GM18511 (cell line): Measurements from ENCODE around the gene HOXB6.

ENCODE experiments used
- ATAC-seq: cut with Tn5 transposase; IDR thresholded peaks from one replicate; pipeline ENCODE4 v1.9.1; 2021; ENCODE audit warnings: mild to moderate bottlenecking, moderate library complexity; ENCODE audit not compliant: unreplicated experiment

Gene HOXB6

DNA sequence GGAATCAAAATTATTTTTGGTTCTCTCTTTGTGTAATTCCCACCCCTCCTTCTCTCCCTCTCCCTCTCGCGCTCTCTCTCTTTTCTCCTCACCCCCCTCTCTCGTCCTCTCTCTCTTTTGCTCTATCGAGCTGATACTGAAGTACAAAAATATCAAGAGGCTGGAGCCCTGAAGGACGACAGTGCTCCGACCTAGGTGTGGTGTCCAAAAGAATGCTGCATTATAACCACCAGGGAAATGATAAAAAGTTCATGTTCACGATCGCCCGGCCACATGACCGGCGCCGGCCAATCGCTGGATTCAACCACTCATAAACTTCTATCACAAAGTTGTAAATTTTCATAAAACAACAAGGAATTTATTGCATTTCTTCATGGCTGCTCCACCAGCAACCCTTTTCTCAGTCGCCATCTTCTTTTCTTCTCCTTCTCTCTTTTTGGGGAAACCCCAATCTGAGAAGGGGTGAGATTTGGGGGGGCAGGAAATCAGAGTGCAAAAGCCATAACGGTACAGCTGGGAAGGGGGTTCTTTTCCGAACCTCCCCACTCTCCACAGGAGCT lies at the start of gene HOXB6:
Gene HOXB6, minus strand, starts transcription at position 217 of the 560 bp plus-strand sequence. CDS start 6,836 bp downstream, outside the sequence.
- no peak for ATAC-seq

DNA sequence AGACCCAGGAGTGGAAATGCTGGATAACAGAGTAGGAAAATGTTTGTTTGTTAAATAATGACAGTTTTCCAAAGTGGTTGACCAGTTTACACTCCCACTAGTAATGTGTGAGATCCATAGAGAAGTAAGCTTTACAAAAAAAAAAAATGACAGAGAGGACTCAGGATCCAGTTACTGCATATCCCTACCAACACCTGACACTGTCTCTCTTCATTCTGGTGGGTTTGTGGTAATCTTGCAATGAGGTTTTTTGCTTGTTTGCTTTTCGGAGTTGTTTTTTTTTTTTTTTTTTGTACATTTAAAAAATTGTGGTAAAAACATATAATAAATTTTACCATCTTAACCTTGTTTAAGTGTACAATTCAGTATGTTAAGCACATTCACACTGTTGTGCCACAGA lies 45.0 kb upstream of the HOXB6 start:
- ATAC-seq, result no peak

DNA sequence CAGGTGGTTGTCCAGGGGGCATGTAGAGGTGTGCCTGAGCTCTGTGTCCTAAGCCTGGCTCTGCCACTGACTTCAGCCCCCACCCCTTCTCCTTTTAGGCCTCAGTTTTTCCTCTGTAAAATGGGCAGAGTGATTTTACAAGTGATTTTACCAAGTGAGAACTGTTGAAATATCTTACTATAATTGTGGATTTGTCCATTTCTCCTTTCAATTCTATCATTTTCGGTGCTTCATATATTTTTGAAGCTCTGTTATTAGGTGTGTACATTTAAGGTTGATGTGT lies 43.1 kb upstream of the HOXB6 start:
- ATAC-seq, result no peak

DNA sequence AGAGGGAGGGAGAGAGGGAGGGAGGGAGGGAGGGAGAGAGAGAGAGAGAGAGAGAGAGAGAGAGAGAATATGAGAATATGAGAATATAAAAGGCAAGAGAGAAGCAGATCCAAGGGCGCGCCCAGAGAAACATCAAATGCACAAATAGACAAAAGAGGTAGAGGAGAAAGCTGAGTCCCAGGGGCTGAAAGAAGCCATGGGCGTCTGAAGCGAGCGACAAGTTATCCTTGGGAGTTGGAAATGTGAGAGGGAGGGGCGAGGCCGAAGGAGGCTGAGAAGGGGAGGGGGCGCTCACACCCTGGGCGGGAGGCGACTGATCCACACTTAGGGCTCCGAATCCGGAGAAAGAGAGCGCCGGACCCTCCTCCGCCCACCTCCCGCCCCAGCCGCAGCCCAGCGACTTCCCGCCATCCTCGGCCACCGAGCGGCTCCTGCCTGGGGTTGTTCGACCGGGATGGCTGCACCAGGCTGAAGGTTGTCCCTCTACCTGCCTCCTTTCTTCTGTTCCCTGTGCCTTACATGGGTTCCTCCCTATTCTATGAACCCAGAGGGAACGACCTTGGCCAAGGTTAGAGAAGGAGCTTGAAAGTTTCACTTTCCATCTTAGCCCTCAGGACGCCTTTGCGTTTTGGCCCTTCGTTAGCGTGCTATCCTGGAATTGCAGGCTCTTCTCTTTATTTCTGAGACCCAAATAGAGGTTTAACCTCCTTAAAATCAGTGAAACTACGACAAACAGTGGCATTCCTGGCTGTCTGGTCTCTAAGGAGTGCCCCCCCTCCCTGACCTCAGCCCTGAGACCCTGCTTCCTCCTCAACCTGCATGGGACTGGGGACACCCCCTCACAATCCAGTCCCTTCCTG lies 42.5 kb upstream of the HOXB6 start:
- no peak for ATAC-seq

DNA sequence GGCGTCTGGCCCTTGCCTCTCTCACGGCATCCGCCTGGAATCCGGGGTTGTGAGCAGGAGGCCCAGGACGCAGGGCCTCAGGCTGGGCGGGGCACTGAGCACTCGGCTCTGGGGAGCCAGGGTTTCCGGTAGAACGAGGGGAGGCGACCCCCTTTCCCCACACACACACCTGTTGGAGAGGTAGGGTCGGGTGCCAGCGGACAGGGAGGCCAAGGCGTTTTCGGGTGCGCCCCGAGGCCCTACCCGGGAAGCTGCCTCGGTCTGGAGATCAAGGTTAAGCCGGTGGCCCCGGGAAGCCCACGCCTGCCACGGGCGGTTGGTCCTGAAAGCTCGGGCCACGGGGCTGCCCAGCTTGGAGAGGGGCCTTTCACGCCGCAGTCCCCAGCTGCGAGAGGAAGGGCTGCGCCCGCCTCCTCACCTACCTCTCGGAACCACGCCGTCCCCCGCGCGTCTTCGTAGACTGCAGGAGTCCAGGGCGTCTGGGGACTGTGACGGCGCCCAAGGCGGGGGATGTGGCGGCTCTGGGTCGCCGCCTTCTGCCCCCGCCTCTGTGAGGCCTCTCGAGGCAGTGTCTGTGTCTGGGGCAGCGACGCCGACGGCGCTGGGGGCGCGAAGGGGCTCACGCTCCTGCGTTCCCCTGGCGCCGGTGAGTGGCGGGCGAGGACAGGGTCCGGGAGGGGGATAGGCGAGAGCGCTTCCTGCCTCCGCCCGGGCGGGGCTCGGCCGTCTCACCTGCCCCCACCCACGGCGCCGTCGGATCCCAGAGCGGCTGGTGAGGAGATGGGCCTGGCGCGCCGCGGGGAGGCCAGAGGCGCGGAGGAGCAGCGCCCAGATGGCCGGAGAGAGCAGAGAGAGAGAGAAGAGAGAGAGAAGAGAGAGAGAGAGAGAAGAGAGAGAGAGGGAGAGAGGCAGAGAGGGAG lies 41.7 kb upstream of the HOXB6 start:
- no peak for ATAC-seq

DNA sequence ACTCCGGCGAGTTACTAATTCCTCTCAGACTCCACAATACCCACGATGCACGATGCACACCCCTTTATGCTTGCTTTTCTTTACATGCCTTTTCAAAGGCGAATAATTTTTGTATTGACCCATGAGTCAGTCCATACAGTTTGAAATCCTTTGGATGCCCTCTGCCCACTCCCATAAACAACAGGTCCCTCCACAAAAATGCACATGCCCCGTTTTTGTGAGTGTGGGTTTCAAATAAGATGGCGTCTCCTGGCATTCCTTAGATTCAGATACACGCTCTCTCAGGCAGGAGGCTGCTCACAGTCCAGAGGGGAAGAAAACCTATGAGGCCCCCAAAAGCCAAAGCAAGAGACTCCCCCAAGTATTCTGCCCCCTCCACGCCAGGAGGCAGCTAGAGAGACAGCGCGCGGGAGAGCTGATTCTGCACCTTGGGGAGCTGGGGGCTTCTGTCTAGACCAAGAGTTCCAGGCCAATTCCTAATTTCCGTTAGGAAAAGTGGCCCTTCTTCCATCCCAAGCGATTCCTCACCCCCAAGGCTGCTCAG lies 40.9 kb upstream of the HOXB6 start:
- no peak for ATAC-seq

DNA sequence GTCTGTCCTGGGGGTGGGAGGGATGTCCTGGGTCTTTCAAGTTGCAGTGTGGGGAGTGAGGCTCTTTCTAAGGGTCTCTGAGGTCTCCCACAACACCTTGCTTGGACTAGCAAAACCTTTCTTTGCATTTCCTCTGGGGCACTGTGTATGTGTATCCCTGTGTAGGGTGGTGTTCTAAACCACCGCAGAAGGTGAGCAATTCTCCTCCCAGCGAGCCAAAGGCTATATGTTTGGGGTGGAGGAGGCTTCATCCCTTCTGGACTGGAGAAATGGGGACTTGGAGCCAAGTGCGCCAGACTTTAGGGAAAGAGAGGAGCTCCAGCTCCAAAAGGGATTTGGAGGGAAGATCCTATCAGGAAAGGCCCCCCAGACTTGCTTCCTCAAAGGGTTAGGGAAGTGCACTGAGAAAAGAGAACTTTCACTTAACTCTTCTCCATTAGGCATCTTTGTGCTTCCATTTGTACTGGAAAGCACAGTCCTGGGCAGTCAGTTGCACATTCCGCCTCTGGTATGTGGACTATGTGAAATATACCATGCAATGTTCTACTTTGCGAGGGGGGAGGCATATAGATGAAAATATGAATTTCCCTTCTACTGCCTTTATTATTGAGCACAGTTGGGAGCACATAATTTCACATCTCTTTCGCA lies 40.2 kb upstream of the HOXB6 start:
- ATAC-seq, result no peak

DNA sequence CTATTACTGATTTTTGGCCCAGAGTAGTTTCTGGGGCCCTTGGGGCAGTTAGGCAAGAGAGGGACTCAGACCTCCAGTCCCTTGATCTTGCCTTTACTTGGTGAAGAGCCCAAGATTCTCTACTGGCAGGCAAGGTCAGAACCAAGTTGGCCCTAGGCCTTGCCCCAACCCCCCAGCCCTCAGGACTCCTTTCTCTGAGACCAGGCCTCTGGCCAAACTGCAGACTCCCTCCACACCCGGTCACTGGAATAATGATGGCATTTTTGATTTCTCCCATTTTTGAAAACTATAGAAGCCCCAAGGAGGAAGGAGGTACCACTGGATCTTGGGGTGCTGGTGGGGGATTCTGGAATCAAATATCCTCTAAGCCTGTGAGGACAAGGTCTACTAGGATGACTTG lies 39.4 kb upstream of the HOXB6 start:
- ATAC-seq, result no peak

DNA sequence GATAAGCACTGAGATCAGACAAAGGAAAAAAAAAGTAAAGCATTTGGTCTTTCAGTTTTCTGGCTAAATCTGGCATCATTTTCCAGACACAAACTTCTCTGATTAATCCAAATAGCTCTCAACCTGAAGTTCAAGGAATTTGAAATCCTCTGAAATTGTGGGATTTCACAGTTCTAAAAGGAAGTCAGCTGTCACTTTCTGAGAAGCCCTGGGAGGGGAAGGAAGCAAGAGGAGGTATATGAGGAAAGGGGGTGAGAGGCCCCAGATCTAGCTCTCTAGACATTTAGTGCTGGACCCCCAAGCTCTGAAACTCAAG lies 38.9 kb upstream of the HOXB6 start:
- ATAC-seq, result no peak

DNA sequence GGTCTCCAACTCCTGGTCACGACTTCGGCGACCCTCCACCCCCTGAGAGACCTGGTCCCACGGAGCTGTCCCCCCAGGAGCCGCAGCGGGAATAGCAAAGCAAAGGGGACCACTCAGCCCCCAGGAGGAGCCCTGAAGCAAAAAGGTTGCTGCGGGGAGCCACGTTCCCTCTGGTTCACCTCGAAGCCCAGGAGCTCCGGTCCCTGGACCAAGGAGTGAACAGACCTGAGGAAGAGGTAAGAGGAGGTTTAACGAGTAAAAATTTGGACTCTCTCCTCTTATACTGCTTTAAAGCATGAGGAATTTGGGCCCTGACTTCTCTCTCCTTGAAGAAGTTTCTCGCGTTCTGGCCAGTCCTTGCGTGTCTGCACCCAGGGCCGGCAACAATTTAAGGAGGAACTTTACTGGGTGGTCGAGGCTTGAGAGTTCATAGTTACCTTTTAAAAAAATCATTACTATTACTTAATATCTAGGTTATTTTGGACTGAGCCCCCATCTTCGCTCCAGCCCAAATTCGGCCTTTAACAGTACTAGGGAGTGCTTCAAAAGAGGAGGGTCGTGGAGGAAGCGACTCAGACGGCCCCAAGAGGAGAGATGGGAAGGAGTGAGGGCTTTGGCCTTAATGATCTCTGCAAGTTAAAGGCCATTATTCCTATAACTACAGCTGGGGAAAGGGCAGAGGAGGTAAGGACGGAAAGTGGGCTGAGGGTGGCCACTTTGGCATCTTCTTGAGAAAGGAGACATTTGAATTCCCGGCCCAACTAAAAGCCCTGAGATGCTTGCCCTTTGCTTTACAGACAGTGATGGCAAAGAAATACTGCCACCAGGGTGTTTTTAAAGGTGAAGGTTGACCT lies 38.3 kb upstream of the HOXB6 start:
- no peak for ATAC-seq

DNA sequence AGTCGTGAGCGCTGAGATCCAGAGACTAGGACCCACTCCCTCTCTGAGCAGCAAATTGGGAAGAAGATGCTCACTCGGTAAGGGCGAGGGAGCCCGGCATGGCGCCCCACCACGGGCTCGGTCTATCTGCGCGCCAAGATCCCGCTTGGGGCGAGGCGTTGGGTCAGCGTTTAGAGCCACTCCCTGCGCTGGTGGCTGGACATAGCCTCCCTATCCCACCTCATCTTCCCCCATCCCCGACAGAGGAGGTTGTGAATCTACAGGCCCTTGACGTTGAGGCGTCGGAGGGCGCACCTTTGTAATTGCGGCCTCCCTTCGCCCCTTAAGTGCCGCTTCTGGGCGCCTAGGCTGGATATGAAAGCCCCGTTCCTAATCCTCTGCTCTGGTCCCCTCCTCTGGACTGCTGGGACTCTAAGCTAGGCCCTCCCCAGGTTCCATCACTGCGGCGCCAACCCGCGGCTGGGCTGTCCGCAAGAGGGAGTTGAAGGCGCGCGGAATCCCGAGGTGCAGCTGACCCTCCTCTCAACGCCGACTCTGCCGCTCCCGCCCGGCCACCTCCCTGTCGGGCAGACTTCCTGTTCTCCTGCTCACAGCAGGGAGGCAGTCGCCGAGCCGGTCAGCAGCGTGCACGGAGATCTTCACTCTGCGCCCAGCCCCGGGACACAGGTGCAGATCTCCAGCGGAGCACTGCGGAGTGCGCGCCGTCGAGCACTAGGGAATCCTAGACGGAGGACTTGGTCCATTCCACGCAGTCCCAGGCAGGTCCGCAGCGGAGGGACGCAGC lies 37.5 kb upstream of the HOXB6 start:
- ATAC-seq, result no peak

DNA sequence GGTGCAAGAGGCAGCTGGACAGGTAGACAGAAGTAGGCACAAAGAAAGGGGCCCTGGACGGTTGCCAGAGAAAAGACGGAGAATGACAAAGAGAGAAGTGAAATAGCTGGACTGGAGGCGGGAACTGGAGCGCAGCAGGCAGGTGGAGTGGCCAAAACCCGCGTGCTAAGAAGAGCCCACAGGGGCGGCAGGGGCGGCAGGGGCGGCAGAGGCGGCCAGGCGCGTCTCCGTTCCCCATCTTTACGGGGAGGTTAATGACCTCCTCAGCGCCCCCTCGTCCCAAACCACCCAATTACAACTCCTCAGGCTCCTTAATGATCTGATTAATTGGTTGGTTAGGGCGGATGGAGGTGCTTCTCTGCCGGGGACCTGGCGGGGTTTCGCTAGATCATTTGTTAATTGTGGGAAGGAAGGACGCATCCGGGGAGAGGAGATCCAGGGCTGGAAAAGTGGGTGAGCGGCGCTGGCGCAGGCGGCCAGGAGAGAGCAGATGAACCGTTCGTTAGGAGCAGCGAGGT lies 36.8 kb upstream of the HOXB6 start:
- ATAC-seq, result no peak

DNA sequence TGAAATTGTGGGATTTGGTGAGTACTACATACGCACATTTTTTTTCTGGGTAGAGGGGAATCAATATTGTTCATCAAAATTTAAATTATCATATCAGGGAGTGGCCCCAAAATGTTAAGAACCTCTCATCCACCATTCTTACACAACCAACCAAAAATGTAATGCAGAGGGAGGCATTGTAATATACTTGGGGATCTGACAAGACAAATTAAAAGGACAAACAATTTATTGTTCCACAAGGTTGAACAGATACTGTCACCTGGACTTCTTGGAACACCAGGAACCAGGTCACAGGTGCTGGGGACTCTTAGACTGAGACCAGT lies 36.0 kb upstream of the HOXB6 start:
- ATAC-seq, result no peak

DNA sequence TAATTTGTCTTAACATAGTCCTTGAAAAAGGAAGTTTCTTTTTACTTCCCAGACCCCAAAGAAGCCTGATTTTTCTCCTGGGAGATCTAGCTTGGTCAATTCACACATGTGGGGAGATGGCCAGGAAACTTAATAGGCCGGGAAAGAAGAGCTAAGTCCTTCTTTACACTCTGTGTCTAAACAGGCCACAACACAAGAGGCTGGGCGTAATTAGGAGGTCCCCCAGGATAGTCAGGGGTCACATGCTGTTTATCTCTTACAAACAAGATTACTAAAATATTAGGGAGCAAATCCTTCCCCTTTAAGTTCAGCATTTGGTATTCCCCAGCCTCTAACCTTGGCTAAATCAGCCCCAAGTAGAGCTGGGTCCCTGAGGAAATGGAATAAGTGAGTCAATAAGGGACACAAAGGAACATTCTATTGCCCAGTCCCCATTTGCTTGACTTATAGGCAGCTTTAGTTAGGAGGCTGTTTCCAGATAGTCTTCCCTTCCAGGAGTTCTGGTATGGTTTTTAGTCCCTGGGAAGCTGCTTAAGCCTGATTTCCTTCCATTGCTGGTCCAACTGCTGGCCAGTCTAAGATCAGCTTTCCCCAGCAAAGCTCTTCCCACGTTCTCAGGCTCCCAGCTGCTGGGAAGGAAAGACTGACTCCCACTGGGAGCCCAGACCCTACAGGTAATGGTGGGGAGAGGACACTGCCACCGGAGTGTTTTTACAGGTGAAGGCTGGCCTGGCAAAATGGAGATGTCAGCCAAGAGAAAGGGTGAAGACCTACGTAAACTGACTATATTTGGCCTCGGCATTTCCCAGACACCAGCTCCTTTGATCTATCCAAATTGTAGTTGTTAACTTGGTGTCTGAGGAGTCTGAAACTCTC lies 35.4 kb upstream of the HOXB6 start:
- ATAC-seq, result no peak

DNA sequence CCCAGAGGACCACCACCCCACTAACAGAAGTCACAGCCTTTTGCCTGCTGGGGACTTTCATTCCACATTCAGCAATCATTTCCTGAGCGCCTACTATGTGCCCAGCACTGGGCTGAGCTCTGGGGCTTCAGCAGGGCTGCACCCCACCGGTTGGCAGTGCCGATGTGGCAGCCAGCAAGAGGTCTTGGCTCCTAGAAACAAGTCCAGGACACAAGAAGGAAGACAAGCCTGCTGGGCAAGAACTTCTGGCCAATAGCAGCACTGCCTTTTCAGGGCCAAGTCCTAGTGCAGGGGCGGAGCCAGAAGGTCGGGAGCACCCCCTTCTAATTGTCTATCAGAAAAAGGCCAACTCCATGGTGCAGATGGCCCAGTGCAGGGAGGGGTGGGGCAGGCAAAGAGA lies 34.4 kb upstream of the HOXB6 start:
- ATAC-seq, result no peak

DNA sequence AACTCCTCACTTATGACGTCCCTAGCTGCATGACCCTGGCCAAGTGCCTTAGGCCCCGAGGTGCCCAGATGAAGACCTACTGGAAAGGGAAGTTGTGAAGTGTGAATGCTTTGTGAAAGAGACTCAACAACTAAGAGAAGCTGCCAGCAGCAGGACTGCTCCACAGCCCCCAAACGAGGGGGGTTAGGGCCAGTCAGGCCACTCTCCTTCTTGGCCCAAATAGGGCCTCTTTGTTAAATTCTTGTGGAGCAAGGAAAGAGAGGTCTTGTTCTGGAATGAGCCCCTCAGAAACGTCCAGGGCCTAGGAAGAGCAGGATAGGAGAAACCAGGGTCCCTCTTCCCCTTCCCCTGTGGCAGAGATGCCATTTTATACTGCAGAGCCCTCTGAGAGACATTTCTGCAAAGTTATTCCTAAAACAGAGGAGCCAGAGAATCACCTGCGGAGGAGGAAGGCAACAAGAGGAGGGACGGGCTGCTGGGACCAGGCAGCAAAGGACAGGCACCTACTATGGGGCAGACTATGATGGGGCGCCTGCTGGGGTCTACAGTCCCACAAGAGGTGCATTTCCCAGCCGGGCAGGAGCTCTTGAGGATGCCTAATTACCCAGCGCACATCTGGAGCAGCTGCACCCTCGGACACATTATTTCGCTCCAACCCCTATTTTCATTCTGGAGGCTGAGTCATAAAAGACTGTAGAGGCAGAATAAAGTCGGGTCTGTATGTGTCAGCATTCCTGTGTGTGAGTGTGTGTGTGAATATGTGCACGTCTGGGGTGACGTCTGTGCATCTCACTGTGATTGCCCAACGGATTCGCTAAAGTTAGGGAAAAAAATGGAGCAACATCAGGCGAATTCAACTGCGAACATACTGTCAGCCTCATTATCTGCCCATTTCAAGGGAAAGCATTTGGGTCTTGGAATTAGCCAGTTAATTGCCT lies 32.8 kb upstream of the HOXB6 start:
- ATAC-seq, result no peak
